T follicular helper cell (primary cell): Measurements from ENCODE around the gene GSTA3.
"Not testable (repeated sequence)": the region's sequence is repeated elsewhere in the genome, so short reads cannot be mapped to it uniquely, and the experiment has no call there.

Experiments
- DNase-seq: peaks from one replicate; pipeline ENCODE4 v3.0.0-alpha.2; 2020; ENCODE audit warnings: low read depth

Gene GSTA3

GRCh38 chr6:52914516-52914915 is 5.0 kb upstream of the GSTA3 start:
- DNase-seq, result no peak

DNA sequence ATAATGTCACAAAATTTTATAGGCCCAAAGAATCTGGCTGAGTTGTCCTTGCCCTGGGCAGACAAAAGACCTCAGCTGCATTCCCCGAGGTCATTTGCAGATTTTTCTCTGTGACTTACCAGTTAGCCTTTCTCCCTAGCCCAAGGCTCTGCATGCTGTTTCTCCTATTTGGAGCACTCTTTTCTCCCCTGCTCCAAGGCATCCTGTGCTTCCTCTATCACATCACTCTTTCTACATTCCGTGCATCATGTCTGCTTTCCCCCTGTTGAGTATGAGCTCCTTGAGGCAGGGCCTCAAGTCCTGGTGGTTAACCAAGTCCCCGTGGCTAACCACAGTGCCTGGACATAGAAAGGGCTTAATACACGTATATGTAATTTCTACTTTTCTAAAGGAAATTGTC is 593 bp upstream of the GSTA3 start:
- DNase-seq, result no peak

DNA sequence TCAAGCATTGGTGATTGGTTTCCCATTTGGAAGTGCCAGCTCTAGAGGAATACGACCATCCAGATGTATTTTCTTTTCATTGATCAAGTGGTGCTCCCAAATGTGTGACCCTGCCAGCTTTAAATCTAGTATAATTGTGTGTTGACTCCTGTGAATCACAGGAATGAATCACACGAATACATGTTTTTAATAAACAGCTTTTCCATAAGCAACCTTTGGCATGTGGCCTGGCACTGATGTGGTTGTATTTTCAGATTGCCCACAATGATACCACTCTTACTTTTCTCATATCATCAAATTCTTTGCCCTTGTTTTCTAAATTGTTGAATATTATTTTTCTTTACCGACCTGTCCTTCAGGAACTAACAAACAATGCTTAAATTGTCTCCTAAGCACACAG is 367 bp downstream of the GSTA3 start:
- no peak for DNase-seq

DNA sequence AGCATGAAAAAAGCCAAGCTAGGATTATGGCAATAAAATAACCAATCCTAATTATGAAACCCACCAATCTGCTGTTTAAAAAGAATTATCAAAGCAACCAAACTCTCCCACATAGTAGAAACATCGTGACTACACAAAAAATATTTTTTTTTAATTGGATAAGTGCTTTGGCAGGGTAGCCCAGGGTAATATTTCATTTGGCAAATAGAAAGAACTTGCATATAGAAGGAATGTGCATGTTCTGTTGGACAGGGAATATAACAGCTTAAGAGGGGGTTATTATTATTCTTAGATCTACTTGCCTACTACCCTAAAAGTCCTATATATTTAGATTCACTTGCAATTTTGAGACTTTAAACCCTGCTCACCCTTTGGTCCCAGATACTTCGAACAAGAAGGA is 972 bp downstream of the GSTA3 start:
- no peak for DNase-seq

- no peak for DNase-seq
These were observed 4.8 kb downstream of the GSTA3 start for GRCh38 chr6:52904562-52905279.

- DNase-seq, result no peak
These were observed 9.0 kb downstream of the GSTA3 start for GRCh38 chr6:52900536-52900935.

- DNase-seq, result not testable (repeated sequence)
These were observed 13.7 kb downstream of the GSTA3 start for GRCh38 chr6:52895790-52896189.

GRCh38 chr6:52894285-52894684 is 15.2 kb downstream of the GSTA3 start:
- DNase-seq, result no peak

- no peak for DNase-seq
These were observed 15.7 kb downstream of the GSTA3 start for GRCh38 chr6:52893803-52894202.

- DNase-seq, result no peak
These were observed 16.3 kb downstream of the GSTA3 start for GRCh38 chr6:52893221-52893620.

DNA sequence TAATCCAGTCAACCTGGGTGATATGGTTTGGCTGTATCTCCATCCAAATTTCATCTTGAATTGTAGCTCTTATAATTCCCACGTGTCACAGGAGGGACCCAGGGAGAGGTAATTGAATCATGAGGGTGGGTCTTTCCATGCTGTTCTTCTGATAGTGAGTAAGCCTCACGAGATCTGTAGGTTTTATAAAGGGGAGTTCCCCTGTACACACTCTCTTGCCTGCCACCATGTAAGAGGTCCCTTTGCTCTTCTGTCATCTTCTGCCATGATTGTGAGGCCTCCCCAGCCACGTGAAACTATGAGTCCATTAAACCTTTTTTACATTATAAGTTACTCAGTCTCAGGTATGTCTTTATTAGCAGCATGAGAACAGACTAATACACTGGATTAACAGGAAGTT is 19.5 kb downstream of the GSTA3 start:
- no peak for DNase-seq

DNA sequence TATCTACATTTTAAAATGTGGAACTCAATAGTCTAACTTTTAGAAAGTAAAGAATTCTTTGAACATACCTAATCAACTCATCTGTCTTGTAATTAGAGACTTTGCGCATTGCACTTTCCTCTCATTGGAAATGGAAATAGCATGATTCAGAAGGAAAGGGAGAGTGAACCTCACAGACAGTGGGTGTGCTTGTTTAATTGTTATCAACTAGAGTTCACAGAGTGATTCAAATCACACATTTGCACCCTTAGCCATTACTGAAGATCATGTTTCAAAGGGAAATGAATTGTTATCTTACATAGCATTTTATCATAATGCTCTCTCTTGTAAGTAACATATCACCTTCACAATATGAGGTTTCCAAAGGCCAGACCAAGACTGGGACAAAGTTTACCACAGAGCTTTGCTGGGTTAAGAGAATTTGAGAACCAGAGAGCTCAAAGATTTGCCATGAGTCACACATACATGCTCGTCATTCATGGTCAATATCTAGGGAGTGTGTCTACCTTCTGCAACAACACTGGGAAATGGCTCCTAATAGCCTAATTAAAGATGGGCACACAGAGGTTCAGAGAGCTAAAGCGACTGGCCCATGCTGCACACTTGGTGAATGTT is 21.5 kb downstream of the GSTA3 start:
- no peak for DNase-seq

GRCh38 chr6:52881996-52882841 is 27.3 kb downstream of the GSTA3 start:
- peak; percentile 52 for DNase-seq

GRCh38 chr6:52881662-52881995 is 27.9 kb downstream of the GSTA3 start:
- no peak for DNase-seq

DNA sequence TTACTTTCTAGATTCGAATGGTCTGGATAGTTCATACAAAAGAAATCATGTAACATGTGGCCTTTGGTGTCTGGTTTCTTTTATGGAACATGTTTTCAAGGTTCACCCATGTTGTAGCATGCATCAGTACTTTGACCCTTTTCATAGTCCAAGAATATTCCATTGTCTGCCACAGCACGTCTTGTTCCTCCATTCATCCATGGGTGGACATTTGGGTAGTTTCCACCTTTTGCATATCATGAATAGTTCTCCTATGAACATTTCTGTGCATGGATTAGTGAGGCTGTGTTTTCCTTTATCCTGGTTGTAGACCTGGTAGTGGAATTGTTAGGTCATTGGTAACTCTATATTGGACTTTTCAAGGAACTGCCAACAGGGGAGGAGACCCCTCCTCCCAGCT is 31.7 kb downstream of the GSTA3 start:
- DNase-seq, result no peak

- DNase-seq, result no peak
These were observed 32.3 kb downstream of the GSTA3 start for GRCh38 chr6:52877168-52877567.

DNA sequence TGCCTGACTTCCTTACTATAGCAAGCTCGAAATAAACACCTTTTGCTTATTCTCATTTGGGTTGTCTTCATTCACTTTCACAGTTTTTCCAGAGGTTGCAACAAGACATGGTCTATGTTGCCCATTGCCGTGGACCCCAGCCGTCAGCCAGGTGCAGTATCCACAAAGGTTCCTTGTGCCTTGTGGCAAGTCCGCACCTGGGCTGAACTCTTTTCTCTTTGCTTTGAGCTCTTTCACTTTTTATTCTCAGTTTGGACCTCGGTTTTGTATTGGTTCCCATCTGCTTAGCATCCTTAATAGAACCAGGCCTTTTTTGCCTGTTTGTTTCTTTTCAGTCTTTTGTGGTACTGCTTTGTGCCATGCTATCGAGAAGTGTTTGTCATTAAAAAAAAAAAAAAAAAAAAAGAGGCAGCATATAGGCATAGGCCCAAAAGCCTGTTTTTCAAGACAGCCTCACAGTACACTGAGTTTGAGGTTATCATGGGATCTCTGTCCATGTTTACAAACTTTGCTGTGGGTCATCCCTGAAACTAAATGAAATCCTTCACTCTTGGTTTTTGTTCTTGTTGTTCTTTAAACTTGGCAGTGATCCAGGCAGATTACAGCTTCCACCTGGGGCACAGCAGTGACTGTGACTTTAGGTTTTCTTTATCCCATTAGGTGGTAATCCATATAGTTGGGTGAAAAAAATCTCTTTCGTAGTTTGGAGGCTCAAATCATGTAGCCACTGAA is 33.3 kb downstream of the GSTA3 start:
- DNase-seq, result no peak

DNA sequence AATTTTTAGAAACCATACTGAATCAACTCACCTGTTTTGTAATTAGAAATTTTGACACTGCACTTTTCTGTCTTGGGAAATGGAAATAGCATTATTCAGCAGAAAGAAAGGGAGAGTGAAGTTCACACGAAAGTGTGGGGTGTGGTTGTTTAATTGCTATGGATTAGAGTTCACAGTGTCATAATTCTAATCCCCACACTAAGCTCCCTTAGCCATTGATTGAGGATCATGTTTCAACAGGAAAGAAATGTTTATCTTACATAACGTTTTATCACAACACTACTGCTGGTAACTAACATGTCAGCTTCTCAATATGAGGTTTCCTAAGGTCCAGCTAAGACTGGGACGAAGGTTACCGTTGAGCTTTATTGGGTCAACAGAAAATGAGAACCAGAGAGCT is 37.5 kb downstream of the GSTA3 start:
- no peak for DNase-seq

DNA sequence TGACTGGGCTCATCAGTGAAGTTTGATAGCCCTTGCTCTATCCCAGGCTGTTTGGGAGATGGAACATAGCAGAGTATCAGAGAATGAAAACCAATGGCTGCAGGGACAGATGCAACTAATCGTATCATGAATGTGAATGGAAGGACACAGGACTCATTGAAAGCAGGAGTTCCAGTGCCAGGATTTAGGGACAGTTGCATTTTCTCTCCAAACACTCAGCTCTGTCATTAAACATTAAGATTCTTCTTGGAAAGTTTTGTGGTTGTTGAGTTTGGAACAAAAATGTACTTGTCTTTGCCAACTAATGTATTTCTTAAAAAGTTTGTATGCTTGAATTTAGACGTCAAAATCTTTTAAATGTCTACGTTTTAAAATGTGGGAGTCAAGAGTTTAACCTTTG is 37.9 kb downstream of the GSTA3 start:
- DNase-seq, result no peak

- not testable (repeated sequence) for DNase-seq
These were observed 39.0 kb downstream of the GSTA3 start for GRCh38 chr6:52870335-52871091.

- not testable (repeated sequence) for DNase-seq
These were observed 40.6 kb downstream of the GSTA3 start for GRCh38 chr6:52868899-52869298.

DNA sequence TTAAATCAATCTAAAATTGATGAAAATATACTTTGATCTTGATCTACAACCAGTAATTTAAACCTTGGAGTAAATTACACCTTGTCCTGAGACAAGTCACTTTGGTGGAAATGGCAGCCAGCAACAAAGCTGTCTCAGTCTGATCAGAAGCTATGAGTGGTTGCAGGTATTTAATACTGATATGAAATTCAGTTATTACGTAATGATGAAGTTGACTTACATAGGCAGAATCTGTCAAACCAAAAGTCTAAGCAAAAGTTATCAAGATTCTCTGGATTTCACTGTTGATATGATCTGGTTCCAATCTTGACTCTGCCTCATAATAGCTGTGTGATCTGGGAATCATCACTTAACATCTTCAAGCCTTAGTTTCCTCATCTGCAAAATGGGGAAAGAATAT is 41.3 kb downstream of the GSTA3 start:
- no peak for DNase-seq
